Osteocyte (in vitro differentiated cells): Measurements from ENCODE around the gene GAN. TPM values are rescaled to one million over a fixed set of nuclear protein-coding genes. Genes with fewer than 3 reads are reported as not detected.

ENCODE experiments used
- DNase-seq: peaks from one replicate; pipeline ENCODE4 v3.0.0; 2021; ENCODE audit warnings: mixed read lengths; ENCODE audit not compliant: unreplicated experiment; ENCODE audit errors: extremely low spot score
- H3K27ac Mint-ChIP-seq: one replicate; pipeline ENCODE4 v1.8.0; 2021; ENCODE audit warnings: mild to moderate bottlenecking, mixed read lengths; ENCODE audit not compliant: unreplicated experiment
- H3K27me3 Mint-ChIP-seq: one replicate; pipeline ENCODE4 v1.8.0; 2021; ENCODE audit warnings: mixed read lengths; ENCODE audit not compliant: unreplicated experiment
- H3K36me3 Mint-ChIP-seq: one replicate; pipeline ENCODE4 v1.8.0; 2021; ENCODE audit warnings: mixed read lengths; ENCODE audit not compliant: unreplicated experiment
- H3K4me1 Mint-ChIP-seq: one replicate; pipeline ENCODE4 v1.8.0; 2021; ENCODE audit warnings: mixed read lengths; ENCODE audit not compliant: unreplicated experiment
- H3K4me3 Mint-ChIP-seq: one replicate; pipeline ENCODE4 v1.8.0; 2021; ENCODE audit warnings: mild to moderate bottlenecking, moderate library complexity, mixed read lengths; ENCODE audit not compliant: unreplicated experiment
- H3K9me3 Mint-ChIP-seq: one replicate; pipeline ENCODE4 v1.8.0; 2021; ENCODE audit warnings: mixed read lengths; ENCODE audit not compliant: unreplicated experiment
- CTCF ChIP-seq: fragments of 200-600 bp; sonication (generic); IDR thresholded peaks from 2 replicates; pipeline ENCODE4 v1.5.0; 2021; ENCODE audit warnings: antibody characterized with exemption, mild to moderate bottlenecking, moderate library complexity
- total RNA-seq: library from RNA; stranded (reverse); gene quantifications from 2 replicates; pipeline ENCODE4 v1.2.1, GENCODE V29; 2021

The GAN gene
- total RNA-seq, 1 donor from 2014 or later = 9.2 TPM

- no peaks in the 10 kb centered on the region for H3K36me3 Mint-ChIP-seq
- TF ChIP-seq CTCF = no peak
- no peak for DNase-seq
These were observed 6.8 kb downstream of the GAN start for GRCh38 chr16:81321536-81321935.

GRCh38 chr16:81324808-81325207 is 10.0 kb downstream of the GAN start:
- peaks cover 23% of the 10 kb centered on the region for H3K4me1 Mint-ChIP-seq
- H3K4me3 Mint-ChIP-seq = no peak overlapping the region
- no peaks in the 10 kb centered on the region for H3K9me3 Mint-ChIP-seq
- no peaks in the 10 kb centered on the region for H3K36me3 Mint-ChIP-seq
- H3K27me3 Mint-ChIP-seq = no peaks in the 10 kb centered on the region
- DNase-seq = no peak
- no peak for TF ChIP-seq CTCF
- no peak overlapping the region for H3K27ac Mint-ChIP-seq

More at GRCh38 chr16:81321536-81321935, 6.8 kb downstream of the GAN start:
- Mint-ChIP-seq H3K27ac (no peak overlapping the region), H3K9me3 (no peaks in the 10 kb centered on the region), H3K27me3 (no peaks in the 10 kb centered on the region), H3K4me1 (peaks cover 32% of the 10 kb centered on the region), H3K4me3 (no peak overlapping the region)

- no peaks in the 10 kb centered on the region for H3K27me3 Mint-ChIP-seq
- no peak for TF ChIP-seq CTCF
- DNase-seq = no peak
- H3K4me1 Mint-ChIP-seq = peaks cover 18% of the 10 kb centered on the region
- H3K27ac Mint-ChIP-seq = no peak overlapping the region
- no peaks in the 10 kb centered on the region for H3K36me3 Mint-ChIP-seq
- H3K4me3 Mint-ChIP-seq = no peak overlapping the region
- no peaks in the 10 kb centered on the region for H3K9me3 Mint-ChIP-seq
These were observed 12.2 kb downstream of the GAN start for GRCh38 chr16:81327011-81327410.

GRCh38 chr16:81327447-81328196 is 12.9 kb downstream of the GAN start:
- no peak overlapping the region for H3K4me3 Mint-ChIP-seq
- peaks cover 3% of the 10 kb centered on the region for H3K9me3 Mint-ChIP-seq
- H3K27me3 Mint-ChIP-seq = no peaks in the 10 kb centered on the region
- TF ChIP-seq CTCF = no peak
- no peak for DNase-seq
- H3K27ac Mint-ChIP-seq = no peak overlapping the region
- H3K4me1 Mint-ChIP-seq = peaks cover 18% of the 10 kb centered on the region
- H3K36me3 Mint-ChIP-seq = no peaks in the 10 kb centered on the region

GRCh38 chr16:81329947-81330346 is 15.2 kb downstream of the GAN start:
- Mint-ChIP-seq H3K4me3 (no peak overlapping the region), H3K4me1 (peaks cover 16% of the 10 kb centered on the region), H3K27ac (no peak overlapping the region), H3K9me3 (peaks cover 4% of the 10 kb centered on the region), H3K36me3 (no peaks in the 10 kb centered on the region), H3K27me3 (no peaks in the 10 kb centered on the region)
- no peak for TF ChIP-seq CTCF
- DNase-seq = no peak
